H1 (cell line): Measurements from ENCODE around the gene METRN. TPM values are rescaled to one million over a fixed set of nuclear protein-coding genes. Genes with fewer than 3 reads are reported as not detected.

Experiments
- CHD7 ChIP-seq: fragments of 300-600 bp; sonication (generic); IDR thresholded peaks from 2 replicates; pipeline ENCODE4 v1.7.1; 2012; ENCODE audit warnings: low read length, moderate library complexity, mild to moderate bottlenecking, inconsistent platforms; ENCODE audit not compliant: insufficient replicate concordance
- CTCF ChIP-seq, 3 experiments: IDR thresholded peaks; 1 replicate in 2 of 3; 2 replicates in 1 of 3; pipeline versions ENCODE4 v1.5.1 to v1.6.1; 2011; ENCODE audit warnings: low read length in 3 of 3, mild to moderate bottlenecking in 3 of 3, inconsistent platforms in 2 of 3, low read depth in 1 of 3, moderate library complexity in 1 of 3; ENCODE audit not compliant: insufficient read depth in 1 of 3; ENCODE audit errors: control extremely low read depth in 1 of 3
- JUN ChIP-seq: IDR thresholded peaks from 2 replicates; pipeline ENCODE4 v1.6.1; 2011; ENCODE audit warnings: low read depth, mild to moderate bottlenecking, improper control_type of control experiment, low read length
- JUND ChIP-seq: IDR thresholded peaks from 2 replicates; pipeline ENCODE4 v1.6.1; 2011; ENCODE audit warnings: mild to moderate bottlenecking, improper control_type of control experiment, low read length
- POLR2A ChIP-seq, 2 experiments: IDR thresholded peaks; 1 replicate in 1 of 2; 2 replicates in 1 of 2; pipeline ENCODE4 v1.6.1; 2011; ENCODE audit warnings: low read depth in 2 of 2, low read length in 2 of 2, mild to moderate bottlenecking in 2 of 2; ENCODE audit errors: control extremely low read depth in 1 of 2
- POLR2AphosphoS5 ChIP-seq: IDR thresholded peaks from 2 replicates; pipeline ENCODE4 v1.6.1; 2011; ENCODE audit warnings: low read depth, low read length
- SP1 ChIP-seq: IDR thresholded peaks from 2 replicates; pipeline ENCODE4 v1.6.1; 2011; ENCODE audit warnings: low read depth, low read length
- TAF7 ChIP-seq: optimal IDR thresholded peaks from 2 replicates; pipeline ENCODE3; 2011; ENCODE audit warnings: low read depth, mild to moderate bottlenecking, inconsistent platforms, low read length, moderate library complexity, borderline replicate concordance
- TEAD4 ChIP-seq: IDR thresholded peaks from 2 replicates; pipeline ENCODE4 v1.6.1; 2012; ENCODE audit warnings: low read depth, low read length, inconsistent platforms, mixed read lengths
- polyA plus RNA-seq, 7 experiments: library from polyadenylated mRNA; depleted of rRNA in 3 of 7; stranded (reverse) in 5 of 7; unstranded in 2 of 7; fragments of >200 nt in 5 of 7; fragments of 200-250 nt in 2 of 7; gene quantifications; 1 replicate in 5 of 7; 2 replicates in 1 of 7; 4 replicates in 1 of 7; pipeline versions ENCODE4 v1.2.1 to v1.2.3, GENCODE V29; 2011 to 2013; ENCODE audit warnings: missing spikeins in 2 of 7, mixed read lengths in 2 of 7
- total RNA-seq: library from RNA; stranded (reverse); fragmentation: NEBNext Ultra II Directional; extraction: Animal tissue kit (Norgen Biotek cat#: 25700); gene quantifications from 2 replicates; pipeline ENCODE4 v1.2.1, GENCODE V29; 2021

The METRN gene
- total and polyA plus RNA-seq, 2 of the 8 experiments (the other 6 are each of a cell fraction or from before 2014, with no cell fraction given) = 18.7 to 25.8 TPM

GRCh38 chr16:719815-720446 is 5.0 kb downstream of the METRN start (continued):
- no peak for TF ChIP-seq CHD7
- TF ChIP-seq CTCF (IDR thresholded peaks at IDR 0.05; ENCODE audit: control extremely low read depth in 1 of 3, insufficient read depth in 1 of 3, low read depth in 1 of 3, low read length in 3 of 3) = 0 out of 4 replicates have a peak, but pooled peaks of 1 of the 3 experiments have one; percentile 4
- TF ChIP-seq POLR2AphosphoS5 = 0 out of 2 replicates have a peak, but pooled peaks have one; percentile 12
- TF ChIP-seq TEAD4 = no peak
- peak in 1 of 2 experiments; percentile 36; a peak in 1 of 3 replicates for TF ChIP-seq POLR2A (IDR thresholded peaks at IDR 0.05; ENCODE audit: control extremely low read depth in 1 of 2, low read depth in 2 of 2, low read length in 2 of 2)
- no peak for TF ChIP-seq SP1
- TF ChIP-seq JUN = no peak
- TF ChIP-seq TAF7 = no peak
- no peak for TF ChIP-seq JUND
